Esophagus squamous epithelium (tissue), 4 donors: ENCODE measurements around the gene MTA3.

Source experiments
- CTCF ChIP-seq, 6 experiments: fragments of 450-650 bp in 4 of 6; fragments of 200-600 bp in 2 of 6; sonication (generic) in 2 of 6; IDR thresholded peaks; one replicate each; pipeline ENCODE4 v1.5.1; 2016 to 2019; ENCODE audit warnings: antibody characterized with exemption in 6 of 6, mild to moderate bottlenecking in 4 of 6, moderate library complexity in 4 of 6
- POLR2A ChIP-seq, 4 donors: fragments of 450-650 bp; IDR thresholded peaks; one replicate each; pipeline ENCODE4 v1.6.1; 2017; ENCODE audit warnings: antibody characterized with exemption in 4 of 4, mild to moderate bottlenecking in 4 of 4, moderate library complexity in 3 of 4

DNA sequence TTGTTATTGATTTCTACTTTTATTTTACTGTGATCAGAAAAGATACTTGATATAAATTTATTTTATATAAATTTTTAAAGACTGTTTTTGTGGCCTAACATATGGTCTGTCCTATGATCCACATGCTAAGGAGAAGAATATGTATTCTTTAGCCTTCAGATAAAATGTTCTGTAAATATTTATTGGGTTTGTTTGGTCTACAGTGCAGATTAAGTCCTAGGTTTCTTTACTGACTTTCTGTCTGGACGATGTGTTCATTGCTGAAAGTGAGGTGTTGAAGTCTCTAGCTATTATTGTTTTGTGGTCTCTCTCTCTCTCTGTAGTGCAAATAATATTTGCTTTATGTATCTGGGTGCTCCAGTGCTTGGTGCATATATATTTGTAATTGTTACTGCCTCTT, 165.4 kb downstream of the MTA3 start:
- TF ChIP-seq CTCF (IDR thresholded peaks at IDR 0.05) = no peak
- TF ChIP-seq POLR2A (IDR thresholded peaks at IDR 0.05) = no peak
